Neural cell (in vitro differentiated cells): ENCODE measurements around the gene ZNF140. TPM values are rescaled to one million over a fixed set of nuclear protein-coding genes. Genes with fewer than 3 reads are reported as not detected.

Experiments
- H2AFZ ChIP-seq: fragments of 200-600, 300-800 bp; sonication (generic), shearing (Covaris generic); 2 replicates; pipeline ENCODE4 v1.6.0; 2014; ENCODE audit warnings: low read depth, mild to moderate bottlenecking, antibody characterized with exemption, low read length, moderate library complexity
- H3F3A ChIP-seq: fragments of 200-600 bp; shearing (Covaris generic); 2 replicates; pipeline ENCODE4 v1.6.1; 2016; ENCODE audit warnings: mild to moderate bottlenecking, moderate library complexity, mixed read lengths, antibody characterized with exemption, low read length; ENCODE audit not compliant: insufficient read depth, poor library complexity, severe bottlenecking
- H3K27ac ChIP-seq: fragments of 200-600, 300-800 bp; sonication (generic), shearing (Covaris generic); 2 replicates; pipeline ENCODE4 v1.5.1; 2014; ENCODE audit warnings: mild to moderate bottlenecking, low read length, moderate library complexity
- H3K27me3 ChIP-seq: fragments of 300-800, 200-600 bp; sonication (generic), shearing (Covaris generic); 2 replicates; pipeline ENCODE4 v1.6.0; 2014; ENCODE audit warnings: mild to moderate bottlenecking, low read depth, low read length, moderate library complexity; ENCODE audit not compliant: insufficient read depth
- H3K36me3 ChIP-seq: fragments of 300-800, 200-600 bp; sonication (generic), shearing (Covaris generic); 2 replicates; pipeline ENCODE4 v1.5.1; 2014; ENCODE audit warnings: mild to moderate bottlenecking, antibody characterized with exemption, low read length, moderate library complexity; ENCODE audit not compliant: insufficient read depth
- H3K4me2 ChIP-seq: fragments of 300-800, 200-600 bp; sonication (generic), shearing (Covaris generic); 2 replicates; pipeline ENCODE4 v1.6.0; 2014; ENCODE audit warnings: mild to moderate bottlenecking, low read length
- H3K4me3 ChIP-seq: fragments of 300-800, 200-600 bp; sonication (generic), shearing (Covaris generic); 2 replicates; pipeline ENCODE4 v1.5.1; 2014; ENCODE audit warnings: mild to moderate bottlenecking, low read length, moderate library complexity
- H3K79me2 ChIP-seq: fragments of 200-600 bp; shearing (Covaris generic); replicated peaks from 2 replicates; pipeline ENCODE4 v1.6.0; 2014; ENCODE audit warnings: mild to moderate bottlenecking, low read length, moderate library complexity; ENCODE audit not compliant: insufficient read depth
- H3K9ac ChIP-seq: fragments of 300-800, 200-600 bp; sonication (generic), shearing (Covaris generic); 2 replicates; pipeline ENCODE4 v1.6.1; 2016; ENCODE audit warnings: mild to moderate bottlenecking, low read length, mixed read lengths
- H3K9me2 ChIP-seq: fragments of 200-600 bp; shearing (Covaris generic); 2 replicates; pipeline ENCODE4 v1.6.1; 2016; ENCODE audit warnings: mild to moderate bottlenecking, low read length, mixed read lengths; ENCODE audit not compliant: insufficient read depth
- H3K9me3 ChIP-seq: fragments of 200-600, 300-800 bp; sonication (generic), shearing (Covaris generic); 2 replicates; pipeline ENCODE4 v1.6.1; 2016; ENCODE audit warnings: mild to moderate bottlenecking, mixed run types, low read length, moderate library complexity, mixed read lengths
- H4K20me1 ChIP-seq: fragments of 200-600 bp; shearing (Covaris generic); 2 replicates; pipeline ENCODE4 v1.6.1; 2016; ENCODE audit warnings: mild to moderate bottlenecking, mixed run types; ENCODE audit not compliant: insufficient read depth
- CTCF ChIP-seq: fragments of 450-650 bp; IDR thresholded peaks from 2 replicates; pipeline ENCODE4 v1.5.1; 2014; ENCODE audit warnings: antibody characterized with exemption, mild to moderate bottlenecking, moderate library complexity; ENCODE audit not compliant: poor library complexity, severe bottlenecking
- EP300 ChIP-seq: fragments of 450-650 bp; conservative IDR thresholded peaks from 2 replicates; pipeline ENCODE4 v1.6.1; 2014; ENCODE audit warnings: antibody characterized with exemption, mild to moderate bottlenecking, moderate library complexity; ENCODE audit not compliant: poor library complexity, severe bottlenecking
- EZH2 ChIP-seq: fragments of 200-600, 300-800 bp; shearing (Covaris generic), sonication (generic); IDR thresholded peaks from 2 replicates; pipeline ENCODE4 v1.6.1; 2014; ENCODE audit warnings: antibody characterized with exemption, low read length, borderline replicate concordance, mild to moderate bottlenecking; ENCODE audit not compliant: insufficient read depth, poor library complexity, severe bottlenecking
- MXI1 ChIP-seq: fragments of 450-650 bp; conservative IDR thresholded peaks from 2 replicates; pipeline ENCODE4 v1.6.1; 2014; ENCODE audit warnings: antibody characterized with exemption, mild to moderate bottlenecking; ENCODE audit not compliant: poor library complexity, severe bottlenecking
- POLR2AphosphoS5 ChIP-seq: IDR thresholded peaks from 2 replicates; pipeline ENCODE4 v1.6.1; 2012
- RAD21 ChIP-seq: fragments of 450-650 bp; conservative IDR thresholded peaks from 2 replicates; pipeline ENCODE4 v1.6.1; 2014; ENCODE audit warnings: antibody characterized with exemption, mild to moderate bottlenecking, moderate library complexity
- SMC3 ChIP-seq: fragments of 450-650 bp; conservative IDR thresholded peaks from 2 replicates; pipeline ENCODE4 v1.6.1; 2014; ENCODE audit warnings: antibody characterized with exemption, mild to moderate bottlenecking, moderate library complexity; ENCODE audit not compliant: poor library complexity
- TAF1 ChIP-seq: IDR thresholded peaks from 2 replicates; pipeline ENCODE4 v1.6.1; 2012; ENCODE audit warnings: low read depth
- polyA plus RNA-seq: library from polyadenylated mRNA; depleted of rRNA; stranded (reverse); fragments of >200 nt; gene quantifications from 2 replicates; pipeline ENCODE4 v1.2.3, GENCODE V29; 2014
- TF ChIP-seq, protein P1 (sequence below): IDR thresholded peaks from 2 replicates; pipeline ENCODE4 v1.6.1; 2012; ENCODE audit warnings: borderline replicate concordance

ZNF140 gene
- polyA plus RNA-seq, 1 donor from 2014 or later = 60.5 TPM

- Histone ChIP-seq H3K4me3 (peak overlapping the region; percentile 90), H4K20me1 (no peaks in the 10 kb centered on the region), H3F3A (no peaks in the 10 kb centered on the region), H3K36me3 (peaks cover 33% of the 10 kb centered on the region), H3K9me2 (no peaks in the 10 kb centered on the region), H3K27ac (peak overlapping the region; percentile 94), H3K27me3 (no peaks in the 10 kb centered on the region), H2AFZ (peak overlapping the region; percentile 86), H3K4me2 (peak overlapping the region; percentile 52), H3K9ac (peak overlapping the region; percentile 96), H3K9me3 (peaks cover 33% of the 10 kb centered on the region), H3K79me2 (peaks cover 55% of the 10 kb centered on the region)
- no peak for TF ChIP-seq EP300
Measured at GRCh38 chr12:133038118-133038709, 42.5 kb upstream of the ZNF140 start.

DNA sequence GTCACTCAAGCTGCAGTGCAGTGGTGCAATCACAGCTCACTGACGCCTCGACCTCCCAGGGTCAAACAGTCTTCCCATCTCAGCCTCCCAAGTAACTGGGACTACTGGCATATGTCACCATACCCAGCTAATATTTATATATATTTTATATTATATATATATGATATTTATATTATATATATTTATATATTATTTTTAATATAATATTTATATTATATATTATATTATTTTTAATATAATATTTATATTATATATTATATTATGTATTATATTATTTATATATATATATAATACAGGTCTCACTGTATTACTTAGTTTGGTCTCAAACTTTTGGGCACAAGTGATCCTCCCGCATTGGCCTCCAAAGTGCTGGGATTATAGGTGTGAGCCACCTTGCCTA, 34.0 kb upstream of the ZNF140 start:
- Histone ChIP-seq H3K9me3 (peaks cover 84% of the 10 kb centered on the region), H3K36me3 (peaks cover 79% of the 10 kb centered on the region), H3K9ac (no peak overlapping the region), H3K79me2 (peaks cover 65% of the 10 kb centered on the region), H3K4me3 (no peak overlapping the region), H4K20me1 (no peaks in the 10 kb centered on the region), H3K27ac (no peak overlapping the region), H2AFZ (no peak overlapping the region), H3K9me2 (no peaks in the 10 kb centered on the region), H3F3A (no peaks in the 10 kb centered on the region), H3K4me2 (no peak overlapping the region), H3K27me3 (no peaks in the 10 kb centered on the region)
- no peak for TF ChIP-seq TAF1
- no peak for TF ChIP-seq CTCF
- TF ChIP-seq EP300 = no peak
- no peak for TF ChIP-seq SMC3
- TF ChIP-seq POLR2AphosphoS5 = no peak
- TF ChIP-seq MXI1 = no peak
- no peak for TF ChIP-seq RAD21
- TF ChIP-seq, protein P1, sequence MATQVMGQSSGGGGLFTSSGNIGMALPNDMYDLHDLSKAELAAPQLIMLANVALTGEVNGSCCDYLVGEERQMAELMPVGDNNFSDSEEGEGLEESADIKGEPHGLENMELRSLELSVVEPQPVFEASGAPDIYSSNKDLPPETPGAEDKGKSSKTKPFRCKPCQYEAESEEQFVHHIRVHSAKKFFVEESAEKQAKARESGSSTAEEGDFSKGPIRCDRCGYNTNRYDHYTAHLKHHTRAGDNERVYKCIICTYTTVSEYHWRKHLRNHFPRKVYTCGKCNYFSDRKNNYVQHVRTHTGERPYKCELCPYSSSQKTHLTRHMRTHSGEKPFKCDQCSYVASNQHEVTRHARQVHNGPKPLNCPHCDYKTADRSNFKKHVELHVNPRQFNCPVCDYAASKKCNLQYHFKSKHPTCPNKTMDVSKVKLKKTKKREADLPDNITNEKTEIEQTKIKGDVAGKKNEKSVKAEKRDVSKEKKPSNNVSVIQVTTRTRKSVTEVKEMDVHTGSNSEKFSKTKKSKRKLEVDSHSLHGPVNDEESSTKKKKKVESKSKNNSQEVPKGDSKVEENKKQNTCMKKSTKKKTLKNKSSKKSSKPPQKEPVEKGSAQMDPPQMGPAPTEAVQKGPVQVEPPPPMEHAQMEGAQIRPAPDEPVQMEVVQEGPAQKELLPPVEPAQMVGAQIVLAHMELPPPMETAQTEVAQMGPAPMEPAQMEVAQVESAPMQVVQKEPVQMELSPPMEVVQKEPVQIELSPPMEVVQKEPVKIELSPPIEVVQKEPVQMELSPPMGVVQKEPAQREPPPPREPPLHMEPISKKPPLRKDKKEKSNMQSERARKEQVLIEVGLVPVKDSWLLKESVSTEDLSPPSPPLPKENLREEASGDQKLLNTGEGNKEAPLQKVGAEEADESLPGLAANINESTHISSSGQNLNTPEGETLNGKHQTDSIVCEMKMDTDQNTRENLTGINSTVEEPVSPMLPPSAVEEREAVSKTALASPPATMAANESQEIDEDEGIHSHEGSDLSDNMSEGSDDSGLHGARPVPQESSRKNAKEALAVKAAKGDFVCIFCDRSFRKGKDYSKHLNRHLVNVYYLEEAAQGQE = no peak
- no peak for TF ChIP-seq EZH2

- H3K36me3 ChIP-seq = peaks cover 84% of the 10 kb centered on the region
- no peak overlapping the region for H3K4me3 ChIP-seq
- H3K79me2 ChIP-seq = peaks cover 3% of the 10 kb centered on the region
- H2AFZ ChIP-seq = no peak overlapping the region
- no peak overlapping the region for H3K27ac ChIP-seq
- peaks cover 11% of the 10 kb centered on the region for H3F3A ChIP-seq
- H3K9me3 ChIP-seq = peaks cover 81% of the 10 kb centered on the region
- no peaks in the 10 kb centered on the region for H4K20me1 ChIP-seq
- TF ChIP-seq, protein P1 = no peak
- TF ChIP-seq POLR2AphosphoS5 = peak; percentile 4
- no peak overlapping the region for H3K9ac ChIP-seq
- H3K4me2 ChIP-seq = no peak overlapping the region
- H3K27me3 ChIP-seq = no peaks in the 10 kb centered on the region
- no peaks in the 10 kb centered on the region for H3K9me2 ChIP-seq
Measured at GRCh38 chr12:133057446-133057845, 23.3 kb upstream of the ZNF140 start.
